WERI-Rb-1 (cell line): ENCODE results near the gene CD99.
"Not testable (repeated sequence)": the region's sequence is repeated elsewhere in the genome, so short reads cannot be mapped to it uniquely, and the experiment has no call there.

Experiments used
- DNase-seq: peaks from one replicate; pipeline ENCODE4 v3.0.0-alpha.2; 2020
- H3K27ac ChIP-seq: fragments of 250-450 bp; sonication (Bioruptor Pico); 2 replicates; pipeline ENCODE4 v1.5.1; 2020; ENCODE audit warnings: mild to moderate bottlenecking, moderate library complexity
- H3K27me3 ChIP-seq: fragments of 250-450 bp; sonication (Bioruptor Pico); 2 replicates; pipeline ENCODE4 v1.5.1; 2021; ENCODE audit warnings: mild to moderate bottlenecking, low read depth, moderate library complexity; ENCODE audit not compliant: insufficient read depth, severe bottlenecking
- H3K36me3 ChIP-seq: fragments of 250-450 bp; sonication (Bioruptor Pico); 2 replicates; pipeline ENCODE4 v1.5.1; 2020; ENCODE audit warnings: mild to moderate bottlenecking, moderate library complexity
- H3K4me3 ChIP-seq: 2 replicates; pipeline ENCODE4 v1.5.1; 2011; ENCODE audit warnings: low read depth, mild to moderate bottlenecking, control low read depth, low read length
- H3K9me3 ChIP-seq: fragments of 250-450 bp; sonication (Bioruptor Pico); 2 replicates; pipeline ENCODE4 v1.5.1; 2021; ENCODE audit warnings: mild to moderate bottlenecking, moderate library complexity; ENCODE audit not compliant: severe bottlenecking
- TF ChIP-seq, protein P1 (sequence below): IDR thresholded peaks from 2 replicates; pipeline ENCODE4 v1.5.1; 2011; ENCODE audit warnings: low read depth, mild to moderate bottlenecking, control low read depth, inconsistent platforms, low read length

Gene CD99

DNA sequence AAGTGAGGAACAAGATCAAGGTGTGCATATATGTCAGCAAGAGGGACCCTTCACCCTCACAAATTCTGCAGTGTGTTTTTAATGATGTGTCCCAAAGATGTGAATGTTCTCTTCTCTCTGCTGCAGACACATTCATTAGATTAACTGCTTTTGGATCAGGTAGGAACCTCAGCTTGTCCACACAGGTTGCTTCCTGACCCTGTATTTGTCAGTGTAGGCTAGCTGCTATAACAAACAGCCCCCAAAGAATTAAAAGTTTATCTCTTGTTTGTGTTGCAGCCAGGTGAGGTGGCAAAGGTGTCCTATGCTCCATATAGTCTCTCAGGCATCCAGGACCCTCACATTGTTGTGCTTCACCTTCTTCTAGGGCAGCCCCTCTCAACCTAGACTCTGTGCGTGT lies 78.5 kb downstream of the CD99 start:
- no peaks in the 10 kb centered on the region for H3K27me3 ChIP-seq
- DNase-seq: no peak

DNA sequence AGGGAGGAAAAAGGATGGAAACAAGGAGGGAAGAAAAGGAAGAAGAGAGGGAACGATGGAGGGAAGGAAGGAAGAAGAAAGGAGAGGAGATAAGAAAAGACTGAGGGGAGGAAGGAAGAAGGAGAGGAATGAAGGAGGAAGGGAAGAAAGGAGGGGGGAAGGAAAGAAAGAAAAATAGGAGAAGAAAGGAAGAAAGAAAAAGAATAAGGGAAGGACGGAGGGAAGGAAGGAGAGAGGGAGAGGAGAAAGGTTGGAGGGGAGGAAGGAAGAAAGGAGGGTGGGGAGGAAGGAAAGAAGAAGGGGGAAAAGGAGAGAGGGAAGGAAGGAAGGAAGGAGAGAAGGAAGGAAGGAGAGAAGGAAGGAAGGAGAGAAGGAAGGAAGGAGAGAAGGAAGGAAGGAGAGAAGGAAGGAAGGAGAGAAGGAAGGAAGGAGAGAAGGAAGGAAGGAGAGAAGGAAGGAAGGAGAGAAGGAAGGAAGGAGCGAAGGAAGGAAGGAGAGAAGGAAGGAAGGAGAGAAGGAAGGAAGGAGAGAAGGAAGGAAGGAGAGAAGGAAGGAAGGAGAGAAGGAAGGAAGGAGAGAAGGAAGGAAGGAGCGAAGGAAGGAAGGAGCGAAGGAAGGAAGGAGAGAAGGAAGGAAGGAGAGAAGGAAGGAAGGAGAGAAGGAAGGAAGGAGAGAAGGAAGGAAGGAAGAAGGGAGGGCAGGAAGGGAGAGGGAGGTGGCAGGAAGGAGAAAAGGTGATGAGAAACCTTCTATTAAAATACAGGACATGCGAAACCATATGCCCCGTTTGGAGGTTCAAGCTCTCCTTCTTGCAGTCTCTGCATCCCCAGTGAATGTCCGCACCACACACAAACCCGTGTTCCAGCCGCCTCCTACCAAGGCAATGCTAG lies 82.3 kb downstream of the CD99 start:
- not testable (repeated sequence) for DNase-seq, H3K27ac ChIP-seq, H3K27me3 ChIP-seq, H3K9me3 ChIP-seq, H3K4me3 ChIP-seq, H3K36me3 ChIP-seq

More for the DNA sequence above, 78.5 kb downstream of the CD99 start:
- no peaks in the 10 kb centered on the region for H3K36me3 ChIP-seq
- H3K27ac ChIP-seq: no peak overlapping the region
- H3K9me3 ChIP-seq: no peaks in the 10 kb centered on the region
- TF ChIP-seq, protein P1, sequence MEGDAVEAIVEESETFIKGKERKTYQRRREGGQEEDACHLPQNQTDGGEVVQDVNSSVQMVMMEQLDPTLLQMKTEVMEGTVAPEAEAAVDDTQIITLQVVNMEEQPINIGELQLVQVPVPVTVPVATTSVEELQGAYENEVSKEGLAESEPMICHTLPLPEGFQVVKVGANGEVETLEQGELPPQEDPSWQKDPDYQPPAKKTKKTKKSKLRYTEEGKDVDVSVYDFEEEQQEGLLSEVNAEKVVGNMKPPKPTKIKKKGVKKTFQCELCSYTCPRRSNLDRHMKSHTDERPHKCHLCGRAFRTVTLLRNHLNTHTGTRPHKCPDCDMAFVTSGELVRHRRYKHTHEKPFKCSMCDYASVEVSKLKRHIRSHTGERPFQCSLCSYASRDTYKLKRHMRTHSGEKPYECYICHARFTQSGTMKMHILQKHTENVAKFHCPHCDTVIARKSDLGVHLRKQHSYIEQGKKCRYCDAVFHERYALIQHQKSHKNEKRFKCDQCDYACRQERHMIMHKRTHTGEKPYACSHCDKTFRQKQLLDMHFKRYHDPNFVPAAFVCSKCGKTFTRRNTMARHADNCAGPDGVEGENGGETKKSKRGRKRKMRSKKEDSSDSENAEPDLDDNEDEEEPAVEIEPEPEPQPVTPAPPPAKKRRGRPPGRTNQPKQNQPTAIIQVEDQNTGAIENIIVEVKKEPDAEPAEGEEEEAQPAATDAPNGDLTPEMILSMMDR: no peak
- H3K4me3 ChIP-seq: no peak overlapping the region

DNA sequence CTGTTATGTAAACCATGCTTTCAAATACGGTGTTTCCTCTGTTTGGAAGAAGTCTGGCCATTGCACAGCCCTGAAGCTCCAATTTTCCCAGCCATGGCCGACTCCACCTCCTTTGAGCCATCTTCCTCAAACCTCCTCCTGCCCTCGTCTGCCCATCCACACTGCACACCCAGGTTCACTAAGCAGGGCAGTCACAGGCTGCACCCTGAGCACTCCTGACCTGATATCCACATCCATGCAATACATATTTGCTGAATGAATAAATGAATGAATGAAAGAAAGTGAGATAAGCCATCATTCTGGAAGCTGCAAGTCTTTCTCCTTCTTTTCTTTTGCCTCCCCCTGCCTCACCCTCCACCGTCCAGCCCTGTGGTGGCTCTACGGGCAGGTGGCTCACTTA lies 83.0 kb downstream of the CD99 start:
- no peaks in the 10 kb centered on the region for H3K27me3 ChIP-seq
- TF ChIP-seq, protein P1: no peak
- H3K4me3 ChIP-seq: no peak overlapping the region
- H3K9me3 ChIP-seq: peaks cover 5% of the 10 kb centered on the region
- no peak for DNase-seq
- H3K27ac ChIP-seq: no peak overlapping the region
- no peaks in the 10 kb centered on the region for H3K36me3 ChIP-seq

DNA sequence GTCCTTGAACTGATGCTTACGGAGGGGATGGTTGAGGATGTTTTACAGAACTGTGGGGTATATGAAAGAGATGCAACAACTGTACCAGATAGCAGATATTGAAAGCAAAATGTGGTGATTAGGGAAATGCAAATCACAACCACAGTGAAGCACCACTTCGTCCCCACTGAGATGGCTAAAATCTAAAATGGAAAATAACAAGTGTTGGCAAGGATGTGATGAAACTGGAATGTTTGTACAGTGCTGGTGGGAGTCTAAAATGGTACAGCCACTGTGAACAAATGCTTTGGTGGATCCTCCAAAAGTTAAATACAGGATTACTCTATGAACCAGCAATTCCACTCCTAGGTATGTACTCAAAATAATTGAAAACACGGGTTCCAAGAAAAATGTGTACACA lies 83.7 kb downstream of the CD99 start:
- Histone ChIP-seq H3K9me3 (peaks cover 5% of the 10 kb centered on the region), H3K36me3 (no peaks in the 10 kb centered on the region), H3K27ac (no peak overlapping the region), H3K27me3 (no peaks in the 10 kb centered on the region), H3K4me3 (no peak overlapping the region)
- no peak for DNase-seq
- TF ChIP-seq, protein P1: no peak

DNA sequence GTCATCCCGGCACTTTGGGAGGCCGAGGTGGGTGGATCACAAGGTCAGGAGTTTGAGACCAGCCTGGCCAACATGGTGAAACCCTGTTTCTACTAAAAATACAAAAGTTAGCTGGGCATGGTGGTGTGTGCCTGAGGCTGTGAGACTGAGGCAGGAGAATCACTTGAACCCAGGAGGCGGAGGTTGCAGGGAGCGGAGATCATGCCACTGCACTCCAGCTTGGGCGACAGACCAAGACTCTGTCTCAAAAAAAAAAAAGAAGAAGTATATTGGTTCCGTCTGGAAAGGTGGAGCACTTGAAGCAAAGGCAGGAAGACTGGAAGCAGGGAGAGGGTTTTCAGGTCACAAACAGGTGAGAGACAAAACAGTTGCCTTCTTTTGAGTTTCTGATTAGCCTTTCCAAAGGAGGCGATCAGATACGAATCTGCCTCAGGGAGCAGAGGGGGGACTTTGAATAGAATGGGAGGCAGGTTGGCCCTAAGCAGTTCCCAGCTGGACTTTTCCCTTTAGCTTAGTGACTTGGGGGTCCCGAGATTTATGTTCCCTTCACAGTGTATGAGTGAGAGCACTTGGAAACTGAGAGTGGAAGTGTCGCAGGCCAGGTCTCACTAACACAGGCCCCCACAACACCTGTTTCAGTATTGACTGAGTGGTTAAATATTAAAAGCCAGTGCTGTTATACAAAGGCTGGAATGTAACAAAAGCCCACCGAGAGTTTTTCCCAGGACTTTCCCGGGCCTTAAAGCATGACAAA lies 89.6 kb downstream of the CD99 start:
- H3K36me3 ChIP-seq, H3K9me3 ChIP-seq, H3K27me3 ChIP-seq: not testable (repeated sequence)
- peak overlapping the region; percentile 14 for H3K4me3 ChIP-seq
- peak overlapping the region; percentile 79 for H3K27ac ChIP-seq
- peak; percentile 27 for DNase-seq

DNA sequence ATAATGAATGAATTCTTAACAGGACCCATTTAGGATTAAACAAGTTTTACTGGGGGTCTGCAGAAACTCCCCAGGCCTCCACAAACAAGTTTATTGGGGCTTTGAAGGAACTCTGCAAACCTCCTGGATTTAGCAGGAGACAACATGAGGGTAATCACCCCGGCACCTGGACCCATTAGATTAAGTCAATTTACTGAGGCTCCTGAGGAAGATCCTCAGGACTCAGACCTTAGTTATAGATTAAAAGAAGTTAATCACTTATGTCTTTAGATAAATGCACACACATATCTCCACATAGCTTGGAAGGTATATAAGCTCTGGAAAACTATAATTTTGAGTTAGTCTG lies 90.1 kb downstream of the CD99 start:
- no peaks in the 10 kb centered on the region for H3K9me3 ChIP-seq
- H3K36me3 ChIP-seq: no peaks in the 10 kb centered on the region
- peak overlapping the region; percentile 14 for H3K4me3 ChIP-seq
- H3K27ac ChIP-seq: peak overlapping the region; percentile 79
- no peaks in the 10 kb centered on the region for H3K27me3 ChIP-seq
- TF ChIP-seq, protein P1: no peak
- peak; percentile 61 for DNase-seq
